ENCODE measurements around the gene UBE4B.
A peak's percentile ranks its signal among the peaks of the same experiment; 100 is the strongest.
"Not testable (repeated sequence)": the region's sequence is repeated elsewhere in the genome, so short reads cannot be mapped to it uniquely, and the experiment has no call there.

UBE4B gene

GRCh38 chr1:10188133-10188650 is 155.4 kb downstream of the UBE4B start:
- DNase-seq (ENCODE audit: low read depth, low spot score): no peak

DNA sequence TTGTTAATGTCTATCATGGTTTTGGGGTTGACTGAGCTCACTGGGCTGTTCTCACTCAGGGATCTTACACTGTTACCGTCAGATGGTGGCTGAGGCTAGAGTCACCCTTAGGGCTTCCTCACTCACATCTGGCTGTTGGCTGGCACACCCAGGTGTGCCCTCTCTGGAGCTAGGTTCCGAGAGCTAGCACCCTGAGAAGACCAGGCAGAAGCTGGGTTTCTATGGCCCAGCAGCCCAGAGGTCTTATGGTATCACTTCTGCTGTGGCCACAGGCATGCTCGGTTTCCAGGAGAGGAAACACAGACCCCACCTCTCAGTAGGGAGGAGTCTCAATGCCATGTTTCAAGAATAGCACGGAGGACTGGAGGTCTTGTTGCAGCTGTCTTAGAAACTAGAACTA is 156.9 kb downstream of the UBE4B start:
- DNase-seq (ENCODE audit: low read depth, low spot score): no peak

More at GRCh38 chr1:10188133-10188650, 155.4 kb downstream of the UBE4B start:
- H3K4me3 ChIP-seq (ENCODE audit: low read length): no peak overlapping the region

GRCh38 chr1:10192263-10192662 is 159.5 kb downstream of the UBE4B start:
- no peak for DNase-seq (ENCODE audit: low read depth, low spot score)

More for the DNA sequence above, 156.9 kb downstream of the UBE4B start:
- no peak overlapping the region for H3K4me3 ChIP-seq (ENCODE audit: low read length)

DNA sequence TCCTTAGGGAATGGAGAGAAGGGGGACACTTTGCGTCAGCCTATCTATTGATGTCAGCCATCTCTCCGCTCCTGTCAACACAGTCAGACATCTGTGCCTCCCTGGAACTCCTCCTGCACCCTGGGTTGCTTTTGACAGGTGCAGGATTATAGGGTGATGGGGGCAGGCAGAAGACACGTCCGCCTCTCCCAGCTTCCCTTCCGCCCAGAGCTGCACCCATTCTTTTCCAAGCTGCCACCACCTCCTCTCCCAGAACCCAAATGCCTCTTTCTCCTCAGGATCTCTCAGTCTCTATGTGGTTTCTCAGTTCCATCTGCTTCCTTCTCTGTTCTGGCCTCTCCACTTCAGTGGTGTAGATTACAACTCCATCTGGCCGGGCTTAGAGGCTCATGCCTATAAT is 160.5 kb downstream of the UBE4B start:
- H3K4me3 ChIP-seq (ENCODE audit: low read length): no peak overlapping the region
- no peak for DNase-seq (ENCODE audit: low read depth, low spot score)

More at GRCh38 chr1:10192263-10192662, 159.5 kb downstream of the UBE4B start:
- H3K4me3 ChIP-seq (ENCODE audit: low read length): no peak overlapping the region

DNA sequence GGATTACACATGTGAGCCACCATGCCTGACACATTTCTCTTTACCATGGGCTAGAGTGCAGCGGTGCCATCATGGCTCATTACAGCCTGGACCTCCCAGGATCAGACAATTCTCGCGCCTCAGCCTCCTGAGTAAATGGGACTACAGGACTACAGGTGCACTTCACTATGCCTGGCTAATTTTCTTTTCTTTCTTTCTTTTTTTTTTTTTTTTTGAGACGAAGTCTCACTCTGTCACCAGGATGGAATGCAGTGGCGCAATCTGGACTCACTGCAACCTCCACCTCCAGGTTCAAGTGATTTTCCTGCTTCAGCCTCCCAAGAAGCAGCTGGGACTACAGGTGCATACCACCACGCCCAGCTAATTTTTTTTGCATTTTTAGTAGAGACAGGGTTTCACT is 162.8 kb downstream of the UBE4B start:
- no peak for DNase-seq (ENCODE audit: low read depth, low spot score)
- no peak overlapping the region for H3K4me3 ChIP-seq (ENCODE audit: low read length)

DNA sequence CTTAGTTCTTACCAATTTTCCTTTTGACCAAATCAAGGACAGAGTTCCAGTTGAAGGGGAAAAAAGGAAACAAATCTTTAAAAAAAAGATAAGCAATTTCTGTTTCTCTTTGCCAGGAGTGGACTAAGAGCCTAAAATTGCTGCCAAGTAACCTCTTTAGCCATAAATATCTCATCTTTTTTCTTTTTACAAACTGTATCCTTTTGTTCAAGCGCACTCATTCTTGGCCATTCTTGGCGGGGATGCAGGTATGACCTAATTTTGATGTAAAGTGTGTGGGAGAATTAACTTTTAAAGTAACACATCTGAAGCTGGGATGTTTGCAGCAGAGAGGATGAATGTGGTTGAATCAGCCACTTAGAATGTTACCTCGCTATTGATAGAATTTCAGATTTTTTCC is 164.2 kb downstream of the UBE4B start:
- no peak overlapping the region for H3K4me3 ChIP-seq (ENCODE audit: low read length)
- no peak for DNase-seq (ENCODE audit: low read depth, low spot score)

- no peak for DNase-seq (ENCODE audit: low read depth, low spot score)
- H3K4me3 ChIP-seq (ENCODE audit: low read length): no peak overlapping the region
Observed at GRCh38 chr1:10200620-10201019, 167.9 kb downstream of the UBE4B start.

DNA sequence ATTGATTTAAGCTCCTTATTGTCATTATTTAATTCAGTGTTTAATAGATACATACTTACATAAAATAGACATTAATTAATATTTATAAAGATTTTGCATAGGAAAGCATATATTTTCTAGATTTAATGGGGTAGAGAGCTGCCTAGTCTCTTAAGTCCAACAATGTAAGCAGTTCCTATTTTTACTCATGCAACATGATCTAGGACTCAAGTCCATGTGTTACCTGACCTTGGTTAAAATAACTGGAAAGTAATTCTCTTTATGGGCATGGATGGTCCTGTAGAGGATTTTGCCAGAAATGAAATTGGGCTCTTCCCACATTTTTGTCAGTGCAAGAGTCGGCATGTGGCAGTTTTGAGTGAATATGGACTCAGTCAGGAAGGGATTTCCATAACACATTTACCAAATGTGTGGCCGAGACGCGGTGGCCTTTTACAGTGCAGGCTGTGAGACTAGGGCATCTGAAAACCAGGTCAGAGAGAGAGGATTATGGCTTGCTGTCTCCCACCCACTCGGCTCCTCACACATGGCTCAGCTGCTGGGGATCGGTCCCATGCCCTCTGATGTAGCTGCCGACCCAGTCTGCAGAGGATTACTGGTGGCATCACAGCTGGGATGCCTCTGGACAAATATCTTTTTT is 171.4 kb downstream of the UBE4B start:
- DNase-seq (ENCODE audit: low read depth, low spot score): no peak
- H3K4me3 ChIP-seq (ENCODE audit: low read length): no peak overlapping the region

GRCh38 chr1:10205206-10205605 is 172.4 kb downstream of the UBE4B start:
- DNase-seq (ENCODE audit: low read depth, low spot score): not testable (repeated sequence)

DNA sequence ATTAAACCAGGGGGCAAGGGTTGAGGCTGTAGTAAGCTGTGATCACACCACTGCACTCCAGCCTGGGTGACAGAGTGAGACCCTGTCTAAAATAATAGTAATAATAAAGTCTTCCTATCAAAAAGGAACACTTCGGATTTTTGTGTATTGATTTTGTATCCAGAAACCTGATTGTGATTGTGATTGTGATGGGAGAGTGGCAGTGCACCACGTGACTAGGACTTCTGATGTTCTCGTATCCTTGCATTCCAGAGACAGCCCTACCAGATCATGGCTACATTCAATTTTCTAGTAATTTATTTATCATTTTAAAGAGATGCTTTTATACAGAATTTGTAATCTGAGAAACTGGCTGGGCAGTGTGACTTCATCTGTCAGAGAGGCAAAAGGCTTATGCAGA is 175.1 kb downstream of the UBE4B start:
- H3K4me3 ChIP-seq (ENCODE audit: low read length): no peak overlapping the region
- no peak for DNase-seq (ENCODE audit: low read depth, low spot score)

More at GRCh38 chr1:10205206-10205605, 172.4 kb downstream of the UBE4B start:
- not testable (repeated sequence) for H3K4me3 ChIP-seq (ENCODE audit: low read length)

DNA sequence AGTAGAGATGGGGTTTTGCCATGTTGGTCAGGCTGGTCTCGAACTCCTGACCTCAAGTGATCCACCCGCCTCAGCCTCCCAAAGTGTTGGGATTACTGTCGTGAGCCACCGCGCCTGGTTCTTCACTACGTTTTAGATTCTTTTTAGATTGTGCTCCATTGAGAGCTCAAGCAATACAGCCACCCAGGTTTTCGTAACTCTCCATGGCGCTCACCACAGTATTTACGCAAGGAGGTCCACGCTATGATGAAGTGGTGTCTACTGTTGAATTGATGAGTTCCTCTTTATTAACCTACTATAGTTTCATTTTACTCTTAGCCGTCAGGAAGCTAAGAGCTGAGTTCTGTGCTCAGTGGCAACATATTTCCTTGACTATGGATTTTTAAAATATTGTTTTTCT is 175.8 kb downstream of the UBE4B start:
- no peak overlapping the region for H3K4me3 ChIP-seq (ENCODE audit: low read length)
- DNase-seq (ENCODE audit: low read depth, low spot score): no peak

- no peak for DNase-seq (ENCODE audit: low read depth, low spot score)
- H3K4me3 ChIP-seq (ENCODE audit: low read length): peak overlapping the region; percentile 72
Observed at GRCh38 chr1:10209590-10209904, 176.8 kb downstream of the UBE4B start.

GRCh38 chr1:10209905-10210810 is 177.4 kb downstream of the UBE4B start, which contains the start of gene KIF1B:
Gene KIF1B, plus strand, starts transcription at chr1:10210570. Its CDS starts 21,759 bp downstream, at chr1:10232329.
- DNase-seq (ENCODE audit: low read depth, low spot score): peak; percentile 89
- H3K4me3 ChIP-seq (ENCODE audit: low read length): peak within 1 kb of the TSS; percentile 72

DNA sequence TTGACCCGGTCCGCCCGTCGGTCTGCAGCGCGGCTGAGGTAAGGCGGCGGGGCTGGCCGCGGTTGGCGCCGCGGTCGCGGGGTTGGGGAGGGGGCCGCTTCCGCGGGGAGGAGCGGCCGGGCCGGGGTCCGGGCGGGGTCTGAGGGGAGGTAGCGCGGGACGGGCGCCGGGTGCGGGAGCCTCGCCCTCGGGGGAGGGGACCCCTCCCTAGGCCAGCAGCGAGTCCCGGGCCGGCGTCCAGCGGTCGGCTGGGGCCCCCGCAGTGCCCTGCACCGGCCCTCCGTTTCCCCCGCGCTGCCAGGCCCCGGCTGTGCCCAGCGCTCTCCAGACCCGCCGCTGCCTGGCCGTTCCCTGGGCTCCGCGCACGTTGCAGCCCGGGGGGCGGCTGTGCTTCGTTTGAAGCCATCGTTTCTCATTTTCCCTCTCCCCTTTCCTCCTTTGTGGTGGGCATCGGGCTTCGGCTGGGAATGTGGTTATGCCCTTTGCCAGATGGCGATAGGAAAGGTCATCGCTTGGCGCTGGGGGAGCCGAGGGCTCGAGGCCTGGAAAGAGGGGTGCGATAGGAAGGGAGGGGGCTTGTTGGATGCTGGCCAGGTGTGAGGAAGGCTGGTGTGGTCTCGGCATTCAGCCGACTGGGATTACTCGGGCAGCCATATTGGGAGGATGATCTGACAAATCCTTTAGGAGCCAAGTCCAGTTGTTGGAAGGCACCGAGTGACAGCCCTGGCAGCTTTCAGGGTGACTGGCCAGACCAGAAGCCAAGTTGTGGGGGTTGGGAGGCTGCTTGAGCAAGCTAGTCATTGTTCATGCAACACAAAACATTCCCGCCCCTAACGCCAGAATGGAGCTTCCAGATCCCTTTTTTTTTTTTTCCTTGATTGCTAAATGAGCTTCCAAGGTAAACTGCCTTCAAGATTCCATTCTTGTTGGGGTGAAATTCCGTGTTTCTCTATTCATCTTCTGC is 178.4 kb downstream of the UBE4B start:
- H3K4me3 ChIP-seq (ENCODE audit: low read length): peak overlapping the region; percentile 72
- DNase-seq (ENCODE audit: low read depth, low spot score): no peak

DNA sequence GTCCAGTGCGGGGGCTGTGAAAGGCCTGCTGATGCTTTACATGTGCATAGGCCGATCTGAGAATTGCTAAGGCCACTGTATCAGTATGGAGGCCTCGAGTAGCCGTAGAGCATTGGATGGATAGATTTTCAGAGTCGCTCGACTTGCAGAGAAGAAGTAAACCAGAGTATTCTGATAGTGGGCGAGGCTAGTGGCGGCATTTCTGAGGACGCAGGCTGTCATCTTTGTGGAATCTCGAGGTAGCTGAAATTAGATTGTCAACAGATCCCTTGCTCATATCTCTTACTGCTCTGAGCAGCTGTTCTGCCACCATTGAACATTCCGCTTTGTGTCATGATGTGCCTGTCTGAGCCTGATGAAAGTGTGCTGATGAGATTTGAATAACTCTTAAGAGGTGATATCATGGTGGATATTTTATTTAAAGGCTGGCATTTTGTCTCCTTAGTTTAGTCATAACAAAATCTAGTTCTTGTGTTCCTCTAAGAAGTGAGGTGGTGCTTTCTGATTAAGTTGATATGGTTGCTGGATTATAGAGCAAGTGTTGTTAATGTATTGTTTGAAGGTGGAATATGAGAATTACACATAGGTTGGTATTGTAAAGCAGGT is 179.2 kb downstream of the UBE4B start:
- H3K4me3 ChIP-seq (ENCODE audit: low read length): no peak overlapping the region
- DNase-seq (ENCODE audit: low read depth, low spot score): no peak

DNA sequence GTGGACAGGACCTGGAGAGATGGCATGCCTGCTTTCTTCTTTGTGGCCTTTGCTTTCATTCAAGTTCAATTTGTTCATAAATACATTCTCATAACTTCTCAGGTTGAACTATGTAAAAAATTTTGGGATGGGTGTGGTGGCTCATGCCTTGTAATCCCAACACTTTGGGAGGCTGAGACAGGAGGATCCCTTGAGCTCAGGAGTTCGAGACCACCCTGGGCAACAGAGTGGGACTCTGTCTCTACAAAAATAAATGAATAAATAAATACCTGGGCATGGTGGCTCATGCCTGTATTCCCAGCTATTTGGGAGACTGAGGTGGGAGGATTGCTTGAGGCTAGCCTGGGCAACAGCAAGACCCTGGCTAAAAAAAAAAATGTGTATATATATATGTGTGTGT is 179.7 kb downstream of the UBE4B start:
- no peak overlapping the region for H3K4me3 ChIP-seq (ENCODE audit: low read length)
- no peak for DNase-seq (ENCODE audit: low read depth, low spot score)

DNA sequence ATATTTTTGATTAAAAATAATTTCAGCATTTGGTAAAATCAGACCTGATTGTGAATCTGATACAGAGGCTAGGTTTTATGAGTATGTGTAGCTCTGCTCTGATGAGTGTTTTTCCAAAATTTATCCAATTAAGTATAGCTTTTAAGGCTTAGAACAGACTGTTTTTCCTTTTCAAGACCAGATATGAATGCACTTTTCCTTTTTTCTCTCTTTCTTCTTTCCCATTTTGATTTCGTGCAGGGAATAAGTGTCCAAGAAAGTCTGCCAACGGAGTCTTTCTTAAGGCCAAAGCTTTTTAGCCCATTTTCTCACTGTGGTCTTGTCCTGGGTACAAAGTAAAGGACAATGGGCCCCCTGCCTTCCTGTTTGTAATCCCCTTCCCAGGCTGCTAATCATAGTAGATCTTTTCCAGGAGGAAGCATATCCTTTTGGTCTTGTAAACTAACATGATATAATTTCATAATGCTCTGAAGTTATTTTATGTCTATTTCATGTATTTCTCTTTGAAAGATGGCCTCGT is 180.5 kb downstream of the UBE4B start:
- no peak for DNase-seq (ENCODE audit: low read depth, low spot score)
- no peak overlapping the region for H3K4me3 ChIP-seq (ENCODE audit: low read length)

- no peak overlapping the region for H3K4me3 ChIP-seq (ENCODE audit: low read length)
- DNase-seq (ENCODE audit: low read depth, low spot score): no peak
Observed at GRCh38 chr1:10216090-10216749, 183.5 kb downstream of the UBE4B start.
